ENCODE data around the gene KCNE1.
"Not testable (repeated sequence)": the region's sequence is repeated elsewhere in the genome, so short reads cannot be mapped to it uniquely, and the experiment has no call there.

KCNE1 gene

DNA sequence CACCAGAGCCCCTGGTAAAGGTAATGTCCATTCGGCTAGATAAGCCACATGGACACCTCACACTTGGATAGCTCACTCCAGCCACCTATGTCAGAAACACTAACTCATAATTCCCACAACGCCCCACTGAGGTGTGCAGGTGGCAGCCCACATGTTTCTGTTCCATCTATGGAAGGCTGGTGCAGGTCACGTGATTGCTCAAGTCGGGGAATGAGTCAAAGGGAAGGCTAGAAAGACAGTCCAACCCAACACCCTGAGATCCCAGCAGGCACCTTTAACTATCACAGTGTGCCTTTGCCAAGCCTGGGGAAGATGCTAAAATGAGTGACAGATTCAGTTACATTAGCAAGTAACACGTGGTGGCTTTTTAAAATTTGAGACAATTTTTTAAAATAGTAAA, 45.3 kb upstream of the KCNE1 start:
- no peak for TF ChIP-seq CTCF (IDR thresholded peaks at IDR 0.05; ENCODE audit: low read depth, low read length, missing control alignments)
- Histone ChIP-seq H3K27me3 (replicated peaks) (no peaks in the 10 kb centered on the region), H3K4me3 (ENCODE audit: low read depth, low read length) (no peak overlapping the region), H3K36me3 (replicated peaks) (no peaks in the 10 kb centered on the region), H3K27ac (no peak overlapping the region)
- DNase-seq: no peak
- in situ Hi-C loops (cut with HindIII; ENCODE audit: low pct_ligation_motif_present, low sequenced_read_pairs): no loop called here

DNA sequence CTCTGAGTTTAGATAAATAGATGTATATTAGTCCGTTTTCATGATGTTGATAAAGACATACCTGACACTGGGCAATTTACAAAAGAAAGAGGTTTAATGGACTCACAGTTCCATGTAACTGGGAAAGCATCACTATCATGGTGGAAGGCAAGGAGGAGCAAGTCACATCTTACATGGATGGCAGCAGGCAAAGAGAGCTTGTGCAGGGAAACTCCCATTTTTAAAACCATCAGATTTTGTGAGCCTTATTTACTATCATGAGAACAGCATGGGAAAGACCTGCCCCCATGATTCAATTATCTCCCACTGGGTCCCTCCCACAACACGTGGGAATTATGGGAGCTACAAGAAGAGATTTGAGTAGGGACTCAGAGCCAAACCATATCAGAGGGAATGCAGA, 42.7 kb upstream of the KCNE1 start:
- DNase-seq; H3K27me3 ChIP-seq (replicated peaks); in situ Hi-C loops (cut with HindIII; ENCODE audit: low pct_ligation_motif_present, low sequenced_read_pairs); H3K4me3 ChIP-seq (ENCODE audit: low read depth, low read length); H3K36me3 ChIP-seq (replicated peaks); H3K27ac ChIP-seq: not testable (repeated sequence)

DNA sequence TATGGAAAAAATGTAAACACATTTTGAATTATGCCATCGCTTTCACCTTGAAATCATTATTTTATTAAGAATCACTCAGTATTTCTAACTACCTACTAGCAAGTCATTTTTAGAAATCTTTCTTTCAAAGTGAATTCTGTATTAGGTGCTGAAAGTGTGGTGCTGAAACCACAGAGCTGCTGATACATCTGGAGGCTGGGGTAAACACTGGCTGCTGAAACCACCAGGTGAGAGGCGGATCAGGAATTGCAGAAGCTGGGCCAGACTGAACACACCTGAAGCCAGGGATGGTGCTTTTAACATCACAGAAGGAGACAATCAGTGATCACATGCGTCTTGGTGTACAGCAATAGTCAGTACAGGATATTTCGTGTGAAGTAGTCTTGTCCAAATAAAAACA, 42.2 kb upstream of the KCNE1 start:
- in situ Hi-C loops (cut with HindIII; ENCODE audit: low pct_ligation_motif_present, low sequenced_read_pairs): no loop called here
- no peaks in the 10 kb centered on the region for H3K36me3 ChIP-seq (replicated peaks)
- H3K4me3 ChIP-seq (ENCODE audit: low read depth, low read length): no peak overlapping the region
- no peaks in the 10 kb centered on the region for H3K27me3 ChIP-seq (replicated peaks)
- H3K27ac ChIP-seq: no peak overlapping the region
- TF ChIP-seq CTCF (IDR thresholded peaks at IDR 0.05; ENCODE audit: low read depth, low read length, missing control alignments): no peak
- DNase-seq: no peak

DNA sequence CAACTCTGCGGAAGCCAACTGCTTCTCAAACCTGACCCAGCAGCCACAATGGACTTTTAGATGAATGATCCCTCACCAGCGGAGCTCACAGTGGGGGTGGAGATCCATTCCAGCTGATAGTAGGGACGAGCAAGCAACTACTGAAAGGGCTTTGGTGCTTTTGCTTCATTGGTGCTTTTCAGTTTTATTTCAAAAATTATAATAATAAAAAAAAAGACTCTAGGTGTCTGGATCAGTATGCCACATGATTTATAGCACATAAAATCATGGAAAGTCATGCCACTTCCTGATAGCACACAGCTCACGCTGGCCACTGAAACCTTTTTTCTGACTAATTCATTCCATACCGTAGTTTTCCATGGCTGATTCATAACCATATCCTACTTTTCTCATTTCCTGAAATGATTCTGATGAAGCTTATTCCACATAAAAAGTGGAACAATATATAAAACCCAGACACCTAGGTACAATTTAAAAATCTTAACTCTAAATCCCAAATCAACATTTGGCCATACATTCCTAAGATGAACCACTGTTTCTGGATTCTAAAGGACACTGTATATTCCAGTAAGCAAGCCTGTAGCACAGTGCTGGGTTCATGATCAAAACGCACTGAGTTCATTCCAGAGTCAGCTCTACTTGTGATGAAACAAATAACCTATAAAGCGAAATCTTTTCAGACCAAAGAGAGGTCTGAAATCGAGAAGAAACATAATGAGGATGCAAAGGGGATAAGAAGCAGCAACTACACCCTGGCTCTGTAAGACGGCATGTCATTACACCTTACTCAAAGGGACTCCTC, 41.3 kb upstream of the KCNE1 start:
- Histone ChIP-seq H3K27ac (peak overlapping the region; percentile 78), H3K27me3 (replicated peaks) (no peaks in the 10 kb centered on the region), H3K4me3 (ENCODE audit: low read depth, low read length) (peak overlapping the region; percentile 21), H3K36me3 (replicated peaks) (no peaks in the 10 kb centered on the region)
- DNase-seq: peak; percentile 48
- in situ Hi-C loops (cut with HindIII; ENCODE audit: low pct_ligation_motif_present, low sequenced_read_pairs): no loop called here
- no peak for TF ChIP-seq CTCF (IDR thresholded peaks at IDR 0.05; ENCODE audit: low read depth, low read length, missing control alignments)

DNA sequence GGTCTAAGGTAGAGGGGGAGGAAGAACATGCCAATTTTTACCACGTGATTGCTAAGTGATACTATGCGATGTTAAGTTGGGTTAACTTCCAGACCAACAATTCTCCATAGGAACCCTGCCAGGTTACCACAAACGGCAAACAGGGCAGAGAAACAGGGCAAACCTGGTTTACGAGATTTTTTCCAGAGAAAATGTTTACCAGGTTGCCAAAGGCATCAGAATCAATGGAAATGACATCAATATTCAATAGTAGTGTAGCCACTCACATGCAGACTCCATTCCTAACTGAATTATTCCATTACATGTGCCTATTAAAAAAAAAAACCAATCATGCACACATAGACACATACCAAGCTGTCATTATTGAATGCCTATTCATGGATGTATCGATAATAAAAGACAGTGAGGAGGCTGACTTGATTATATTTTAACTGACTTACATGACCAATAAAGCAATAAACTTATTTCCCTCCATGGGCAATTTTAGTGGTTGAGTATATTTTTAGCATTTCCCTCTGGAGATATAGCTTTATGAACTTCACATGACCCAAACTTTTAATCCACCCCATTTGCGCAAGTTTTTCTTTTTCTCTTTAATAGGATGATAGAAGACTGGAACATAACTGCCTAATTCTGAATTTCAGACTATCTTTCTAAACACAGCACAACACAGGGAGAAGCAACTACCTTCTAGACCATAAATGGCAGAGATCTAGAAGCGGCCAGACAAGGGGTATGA, 40.5 kb upstream of the KCNE1 start:
- no peaks in the 10 kb centered on the region for H3K27me3 ChIP-seq (replicated peaks)
- TF ChIP-seq CTCF (IDR thresholded peaks at IDR 0.05; ENCODE audit: low read depth, low read length, missing control alignments): no peak
- peak overlapping the region; percentile 21 for H3K4me3 ChIP-seq (ENCODE audit: low read depth, low read length)
- peak overlapping the region; percentile 78 for H3K27ac ChIP-seq
- no peaks in the 10 kb centered on the region for H3K36me3 ChIP-seq (replicated peaks)
- no peak for DNase-seq
- in situ Hi-C loops (cut with HindIII; ENCODE audit: low pct_ligation_motif_present, low sequenced_read_pairs): no loop called here

GRCh38 chr21:34550182-34550799, 38.3 kb upstream of the KCNE1 start:
- in situ Hi-C loops (cut with HindIII; ENCODE audit: low pct_ligation_motif_present, low sequenced_read_pairs): no loop called here
- H3K27me3 ChIP-seq (replicated peaks): no peaks in the 10 kb centered on the region
- no peak for DNase-seq
- no peak overlapping the region for H3K4me3 ChIP-seq (ENCODE audit: low read depth, low read length)
- no peaks in the 10 kb centered on the region for H3K36me3 ChIP-seq (replicated peaks)
- TF ChIP-seq CTCF (IDR thresholded peaks at IDR 0.05; ENCODE audit: low read depth, low read length, missing control alignments): no peak
- H3K27ac ChIP-seq: no peak overlapping the region
